ENCODE results near the gene PTPRO. TPM values are rescaled to one million over a fixed set of nuclear protein-coding genes. Genes with fewer than 3 reads are reported as not detected.

Gene PTPRO
- total RNA-seq, 1 experiment from 2014 or later: 0.63 TPM

GRCh38 chr12:15525441-15525840 lies 203.1 kb downstream of the PTPRO start:
- no peak for DNase-seq (ENCODE audit: low read depth)

GRCh38 chr12:15526033-15526432 lies 203.7 kb downstream of the PTPRO start:
- no peak for DNase-seq (ENCODE audit: low read depth)

- peak; percentile 42 for DNase-seq (ENCODE audit: low read depth)
Measured at GRCh38 chr12:15527201-15528080, 205.1 kb downstream of the PTPRO start.

- DNase-seq (ENCODE audit: low read depth): no peak
Measured at GRCh38 chr12:15528666-15529065, 206.4 kb downstream of the PTPRO start.

- DNase-seq (ENCODE audit: low read depth): peak; percentile 77
Measured at GRCh38 chr12:15530361-15530760, 208.1 kb downstream of the PTPRO start.

- DNase-seq (ENCODE audit: low read depth): peak; percentile 95
Measured at GRCh38 chr12:15532364-15532977, 210.2 kb downstream of the PTPRO start.

- DNase-seq (ENCODE audit: low read depth): peak; percentile 71
Measured at GRCh38 chr12:15534322-15534721, 212.0 kb downstream of the PTPRO start.

GRCh38 chr12:15534874-15535273 lies 212.6 kb downstream of the PTPRO start:
- DNase-seq (ENCODE audit: low read depth): peak; percentile 72

- peak; percentile 54 for DNase-seq (ENCODE audit: low read depth)
Measured at GRCh38 chr12:15535352-15535781, 213.1 kb downstream of the PTPRO start.

GRCh38 chr12:15536446-15536845 lies 214.1 kb downstream of the PTPRO start:
- DNase-seq (ENCODE audit: low read depth): no peak

GRCh38 chr12:15538881-15539280 lies 216.6 kb downstream of the PTPRO start:
- DNase-seq (ENCODE audit: low read depth): no peak

GRCh38 chr12:15540005-15540404 lies 217.7 kb downstream of the PTPRO start:
- no peak for DNase-seq (ENCODE audit: low read depth)

GRCh38 chr12:15540469-15540872 lies 218.2 kb downstream of the PTPRO start:
- peak; percentile 76 for DNase-seq (ENCODE audit: low read depth)

GRCh38 chr12:15541996-15542631 lies 219.8 kb downstream of the PTPRO start:
- DNase-seq (ENCODE audit: low read depth): no peak

- no peak for DNase-seq (ENCODE audit: low read depth)
Measured at GRCh38 chr12:15543347-15543746, 221.0 kb downstream of the PTPRO start.

- no peak for DNase-seq (ENCODE audit: low read depth)
Measured at GRCh38 chr12:15544589-15544988, 222.3 kb downstream of the PTPRO start.

GRCh38 chr12:15545334-15545733 lies 223.0 kb downstream of the PTPRO start:
- DNase-seq (ENCODE audit: low read depth): no peak

GRCh38 chr12:15546102-15546701 lies 223.9 kb downstream of the PTPRO start:
- no peak for DNase-seq (ENCODE audit: low read depth)

- DNase-seq (ENCODE audit: low read depth): no peak
Measured at GRCh38 chr12:15547063-15547462, 224.8 kb downstream of the PTPRO start.

- DNase-seq (ENCODE audit: low read depth): no peak
Measured at GRCh38 chr12:15547691-15548090, 225.4 kb downstream of the PTPRO start.

GRCh38 chr12:15550793-15551192 lies 228.5 kb downstream of the PTPRO start:
- DNase-seq (ENCODE audit: low read depth): no peak

- no peak for DNase-seq (ENCODE audit: low read depth)
Measured at GRCh38 chr12:15555446-15555845, 233.1 kb downstream of the PTPRO start.
